ENCODE measurements around the gene HIPK2. TPM values are rescaled to one million over a fixed set of nuclear protein-coding genes. Genes with fewer than 3 reads are reported as not detected.

Gene HIPK2
- total RNA-seq, 2 donors from 2014 or later, result 49.4 to 68.5 TPM

DNA sequence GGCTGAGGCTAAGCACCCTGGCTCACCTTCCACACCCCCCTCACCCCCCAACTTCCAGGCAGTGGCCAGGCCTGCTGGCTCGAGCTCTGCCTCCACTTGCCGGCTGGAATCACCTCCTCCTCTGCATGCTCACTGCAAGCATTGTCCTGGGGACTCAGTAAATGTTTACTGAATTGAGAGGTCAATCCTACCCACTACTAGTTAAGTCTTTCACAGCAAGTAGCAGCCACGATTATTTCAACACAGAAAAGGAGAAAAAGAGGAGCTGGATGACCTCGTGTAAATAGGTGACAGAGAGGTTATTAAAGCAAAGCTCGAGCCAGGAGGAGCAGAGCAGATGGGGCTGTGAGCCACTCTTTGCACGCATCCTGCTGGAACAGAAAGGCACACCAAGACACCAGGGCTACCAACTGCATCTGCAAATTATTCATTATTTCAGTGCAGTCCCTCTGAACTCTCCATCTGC is 32.1 kb downstream of the HIPK2 start:
- TF ChIP-seq, protein P1, sequence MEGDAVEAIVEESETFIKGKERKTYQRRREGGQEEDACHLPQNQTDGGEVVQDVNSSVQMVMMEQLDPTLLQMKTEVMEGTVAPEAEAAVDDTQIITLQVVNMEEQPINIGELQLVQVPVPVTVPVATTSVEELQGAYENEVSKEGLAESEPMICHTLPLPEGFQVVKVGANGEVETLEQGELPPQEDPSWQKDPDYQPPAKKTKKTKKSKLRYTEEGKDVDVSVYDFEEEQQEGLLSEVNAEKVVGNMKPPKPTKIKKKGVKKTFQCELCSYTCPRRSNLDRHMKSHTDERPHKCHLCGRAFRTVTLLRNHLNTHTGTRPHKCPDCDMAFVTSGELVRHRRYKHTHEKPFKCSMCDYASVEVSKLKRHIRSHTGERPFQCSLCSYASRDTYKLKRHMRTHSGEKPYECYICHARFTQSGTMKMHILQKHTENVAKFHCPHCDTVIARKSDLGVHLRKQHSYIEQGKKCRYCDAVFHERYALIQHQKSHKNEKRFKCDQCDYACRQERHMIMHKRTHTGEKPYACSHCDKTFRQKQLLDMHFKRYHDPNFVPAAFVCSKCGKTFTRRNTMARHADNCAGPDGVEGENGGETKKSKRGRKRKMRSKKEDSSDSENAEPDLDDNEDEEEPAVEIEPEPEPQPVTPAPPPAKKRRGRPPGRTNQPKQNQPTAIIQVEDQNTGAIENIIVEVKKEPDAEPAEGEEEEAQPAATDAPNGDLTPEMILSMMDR (IDR thresholded peaks at IDR 0.05), result no peak
- peak overlapping the region in 1 of 2 donors; percentile 5 for H3K27ac ChIP-seq

DNA sequence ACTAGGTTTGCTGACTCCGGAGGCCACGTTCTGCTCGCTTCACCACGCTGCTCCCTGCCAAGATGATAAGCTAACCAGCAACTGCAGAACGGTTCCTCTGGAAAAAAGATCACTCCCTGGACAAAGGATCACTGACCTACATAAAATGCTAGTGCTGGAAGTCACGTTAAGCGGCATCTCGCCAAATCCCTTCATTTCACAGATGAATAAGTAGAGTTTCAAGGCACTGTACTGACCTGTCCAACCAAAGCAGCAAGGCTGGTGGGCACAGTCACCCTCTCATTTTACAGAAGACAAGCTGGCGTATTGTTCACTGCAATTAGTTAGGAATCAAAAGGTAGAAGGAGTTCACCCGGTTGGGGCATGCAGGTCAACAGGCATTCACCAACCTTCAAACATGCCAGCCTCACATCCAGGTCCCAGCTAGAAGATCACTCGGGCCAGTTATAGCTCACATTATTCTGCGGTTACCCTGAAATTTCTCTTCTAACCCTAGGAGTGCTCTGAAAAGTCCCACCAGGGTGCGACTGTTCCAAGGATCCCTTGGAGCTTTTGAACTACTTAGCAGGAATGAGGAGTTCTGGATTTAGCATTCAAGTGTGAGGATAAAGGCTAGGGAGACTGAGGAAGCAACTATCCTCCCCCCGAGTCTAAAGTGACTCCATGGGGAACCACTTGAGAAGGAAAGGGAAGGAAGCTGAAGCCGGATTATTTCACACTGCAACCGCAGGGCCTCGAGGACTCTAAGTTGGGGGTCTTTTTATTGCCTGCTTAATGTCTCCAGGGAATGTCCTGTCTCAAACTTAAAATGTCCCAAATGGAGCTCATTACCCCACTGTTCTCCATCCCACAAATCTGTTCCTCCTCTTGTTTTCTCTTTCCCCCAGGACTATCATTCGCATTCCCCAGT is 32.8 kb downstream of the HIPK2 start:
- no peaks in the 10 kb centered on the region for H3K36me3 ChIP-seq
- H3K9me3 ChIP-seq, result no peaks in the 10 kb centered on the region
- H3K27me3 ChIP-seq (replicated peaks; ENCODE audit: insufficient read depth), result no peaks in the 10 kb centered on the region
- TF ChIP-seq, protein P1 (IDR thresholded peaks at IDR 0.05), result no peak
- peak overlapping the region in 1 of 2 donors; percentile 5 for H3K27ac ChIP-seq
- H3K4me3 ChIP-seq, result no peak overlapping the region
- no peak for ATAC-seq (ENCODE audit: insufficient number of reproducible peaks, low FRiP score, low read depth)
- DNase-seq (ENCODE audit: low spot score), result no peak
- H3K4me1 ChIP-seq (ENCODE audit: control insufficient read depth in 1 of 2, low read depth in 2 of 2), result peaks cover 46 to 97% of the 10 kb centered on the region in 2 donors

More for the DNA sequence above, 32.1 kb downstream of the HIPK2 start:
- ATAC-seq (ENCODE audit: insufficient number of reproducible peaks, low FRiP score, low read depth), result no peak
- no peak for DNase-seq (ENCODE audit: low spot score)
- Histone ChIP-seq H3K27me3 (replicated peaks; ENCODE audit: insufficient read depth) (no peaks in the 10 kb centered on the region), H3K9me3 (no peaks in the 10 kb centered on the region), H3K4me3 (no peak overlapping the region), H3K4me1 (ENCODE audit: control insufficient read depth in 1 of 2, low read depth in 2 of 2) (peaks cover 43 to 91% of the 10 kb centered on the region in 2 donors), H3K36me3 (no peaks in the 10 kb centered on the region)

DNA sequence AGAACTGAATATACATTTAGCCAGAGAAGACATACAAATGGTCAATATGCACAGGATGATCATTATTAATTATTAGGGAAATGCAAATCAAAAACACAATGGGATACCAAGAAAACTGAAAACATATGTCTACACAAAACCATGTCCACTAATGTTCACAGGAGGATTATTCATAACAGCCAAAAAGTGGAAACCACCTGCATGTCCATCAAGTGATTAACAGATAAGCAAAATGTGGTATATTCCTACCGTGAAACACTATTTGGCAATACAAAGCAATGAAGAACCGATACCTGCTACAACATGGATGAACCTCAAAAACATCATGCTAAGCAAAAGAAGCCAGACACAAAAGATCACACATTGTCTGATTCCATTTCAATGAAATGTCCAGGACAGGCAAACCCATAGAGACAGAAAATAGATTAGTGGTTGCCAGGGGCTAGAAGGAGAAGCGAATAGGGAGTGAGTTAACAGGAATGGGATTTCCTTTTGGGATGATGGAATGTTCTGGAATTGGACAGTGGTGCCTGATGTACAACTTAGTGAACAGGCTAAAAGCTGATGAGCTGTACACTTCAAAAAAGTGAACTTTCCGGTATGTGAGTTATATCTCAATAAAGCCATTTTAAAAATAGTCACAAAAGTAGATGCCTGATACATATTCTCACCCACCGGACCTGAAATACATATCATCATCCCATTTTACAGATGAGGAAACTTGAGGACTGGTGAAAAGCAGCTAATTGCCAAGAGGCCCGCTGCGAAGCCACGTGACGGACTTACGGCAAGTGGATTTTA is 33.6 kb downstream of the HIPK2 start:
- DNase-seq (ENCODE audit: low spot score), result no peak
- TF ChIP-seq, protein P1 (IDR thresholded peaks at IDR 0.05), result no peak
- Histone ChIP-seq H3K9me3 (no peaks in the 10 kb centered on the region), H3K27me3 (replicated peaks; ENCODE audit: insufficient read depth) (no peaks in the 10 kb centered on the region), H3K27ac (no peak overlapping the region), H3K4me3 (no peak overlapping the region), H3K4me1 (ENCODE audit: control insufficient read depth in 1 of 2, low read depth in 2 of 2) (peaks cover 50 to 98% of the 10 kb centered on the region in 2 donors), H3K36me3 (no peaks in the 10 kb centered on the region)
- ATAC-seq (ENCODE audit: insufficient number of reproducible peaks, low FRiP score, low read depth), result no peak

DNA sequence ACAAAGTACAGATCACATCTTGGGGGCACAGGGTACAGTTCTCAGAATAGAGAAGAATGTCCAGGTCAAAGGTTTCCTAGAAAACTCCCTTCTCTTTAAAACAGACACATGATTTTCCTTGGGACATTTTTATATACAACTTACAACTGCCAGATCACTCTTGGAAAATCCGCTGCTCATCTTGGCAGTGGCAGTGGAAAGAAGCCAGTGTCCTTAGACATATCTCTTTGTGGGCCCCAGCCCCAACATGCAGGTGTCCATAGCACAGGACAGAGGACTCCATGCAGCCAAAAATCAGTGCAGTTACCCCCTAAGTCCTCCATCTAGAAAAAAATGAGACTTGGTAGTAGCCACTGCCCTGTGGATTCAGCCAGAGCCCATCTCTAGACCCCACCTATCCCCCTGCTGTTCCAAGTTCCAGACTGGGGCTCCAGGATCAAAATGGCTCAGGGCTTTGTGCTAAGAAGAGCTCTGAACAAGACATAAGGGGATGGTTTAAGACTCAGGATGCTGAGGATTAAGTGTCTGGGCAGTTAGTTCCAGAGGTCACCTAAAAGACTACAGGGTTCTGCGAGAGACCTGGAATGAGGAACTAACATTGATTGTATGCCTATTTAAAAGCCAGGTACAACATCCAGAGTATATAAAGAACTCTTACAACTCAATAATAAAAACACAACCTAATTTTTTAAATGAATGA is 34.4 kb downstream of the HIPK2 start:
- TF ChIP-seq, protein P1 (IDR thresholded peaks at IDR 0.05), result no peak
- no peak for DNase-seq (ENCODE audit: low spot score)
- Histone ChIP-seq H3K4me1 (ENCODE audit: control insufficient read depth in 1 of 2, low read depth in 2 of 2) (peaks cover 51 to 98% of the 10 kb centered on the region in 2 donors), H3K9me3 (no peaks in the 10 kb centered on the region), H3K27ac (no peak overlapping the region), H3K27me3 (replicated peaks; ENCODE audit: insufficient read depth) (no peaks in the 10 kb centered on the region), H3K4me3 (no peak overlapping the region), H3K36me3 (no peaks in the 10 kb centered on the region)
- no peak for ATAC-seq (ENCODE audit: insufficient number of reproducible peaks, low FRiP score, low read depth)
